Activated naive CD8-positive, alpha-beta T cell (primary cell): ENCODE data around the gene BRD1.
"Not testable (repeated sequence)": the region's sequence is repeated elsewhere in the genome, so short reads cannot be mapped to it uniquely, and the experiment has no call there.

ENCODE experiments used
- H3K27ac Mint-ChIP-seq: one replicate; pipeline ENCODE4 v1.8.0; 2021; ENCODE audit warnings: mixed read lengths
- H3K27me3 Mint-ChIP-seq: one replicate; pipeline ENCODE4 v1.8.0; 2021; ENCODE audit warnings: mixed read lengths
- H3K36me3 Mint-ChIP-seq: one replicate; pipeline ENCODE4 v1.8.0; 2021; ENCODE audit warnings: mixed read lengths
- H3K4me1 Mint-ChIP-seq: one replicate; pipeline ENCODE4 v1.8.0; 2021; ENCODE audit warnings: low read depth, mixed read lengths
- H3K4me3 Mint-ChIP-seq: one replicate; pipeline ENCODE4 v1.8.0; 2021; ENCODE audit warnings: mild to moderate bottlenecking, mixed read lengths
- H3K9me3 Mint-ChIP-seq: one replicate; pipeline ENCODE4 v1.8.0; 2021; ENCODE audit warnings: low read depth, mixed read lengths

BRD1 gene

DNA sequence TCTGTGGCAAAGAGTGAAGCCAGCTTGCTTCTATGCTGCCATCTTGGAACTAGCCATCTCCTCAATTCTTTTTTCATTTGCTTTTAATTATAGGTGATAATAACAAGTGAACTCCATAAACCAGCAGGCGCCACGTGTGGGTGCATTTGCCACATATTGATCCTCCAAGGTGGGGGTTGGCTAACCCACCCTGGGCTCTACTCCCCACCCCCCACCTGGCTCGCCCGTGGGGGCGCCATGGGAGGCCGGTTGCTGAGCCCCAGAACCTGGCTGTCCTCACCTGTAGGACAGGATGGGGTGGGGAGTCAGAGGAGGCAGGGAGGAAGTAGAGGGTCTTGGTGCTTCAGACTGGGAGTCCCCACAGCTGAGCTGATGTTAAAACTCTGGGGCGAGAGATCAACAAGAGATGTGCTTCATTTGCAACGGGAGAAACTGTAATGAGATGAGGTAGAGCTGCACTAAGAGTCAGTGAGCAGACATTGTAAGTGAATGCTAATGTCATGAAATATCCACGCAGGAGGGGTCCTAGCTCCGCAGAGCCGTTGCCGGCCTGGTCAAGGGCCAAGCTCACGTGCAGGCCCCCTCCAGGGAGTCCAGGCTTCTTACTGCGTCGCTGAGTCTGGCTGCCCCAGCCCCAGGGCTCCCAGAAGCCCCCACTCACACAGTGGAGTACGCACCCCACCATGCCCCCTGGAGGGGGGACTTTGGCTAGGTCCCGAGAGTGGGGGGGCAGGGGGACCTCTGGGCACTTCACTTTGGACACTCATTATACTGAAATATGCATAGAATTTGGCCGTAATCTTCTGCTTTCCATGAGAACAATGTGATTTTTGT is 59.4 kb downstream of the BRD1 start:
- H3K36me3 Mint-ChIP-seq = peaks cover 5% of the 10 kb centered on the region
- H3K27ac Mint-ChIP-seq = no peak overlapping the region
- H3K4me3 Mint-ChIP-seq = no peak overlapping the region
- peaks cover 5% of the 10 kb centered on the region for H3K9me3 Mint-ChIP-seq
- H3K4me1 Mint-ChIP-seq = peaks cover 11% of the 10 kb centered on the region
- no peaks in the 10 kb centered on the region for H3K27me3 Mint-ChIP-seq

DNA sequence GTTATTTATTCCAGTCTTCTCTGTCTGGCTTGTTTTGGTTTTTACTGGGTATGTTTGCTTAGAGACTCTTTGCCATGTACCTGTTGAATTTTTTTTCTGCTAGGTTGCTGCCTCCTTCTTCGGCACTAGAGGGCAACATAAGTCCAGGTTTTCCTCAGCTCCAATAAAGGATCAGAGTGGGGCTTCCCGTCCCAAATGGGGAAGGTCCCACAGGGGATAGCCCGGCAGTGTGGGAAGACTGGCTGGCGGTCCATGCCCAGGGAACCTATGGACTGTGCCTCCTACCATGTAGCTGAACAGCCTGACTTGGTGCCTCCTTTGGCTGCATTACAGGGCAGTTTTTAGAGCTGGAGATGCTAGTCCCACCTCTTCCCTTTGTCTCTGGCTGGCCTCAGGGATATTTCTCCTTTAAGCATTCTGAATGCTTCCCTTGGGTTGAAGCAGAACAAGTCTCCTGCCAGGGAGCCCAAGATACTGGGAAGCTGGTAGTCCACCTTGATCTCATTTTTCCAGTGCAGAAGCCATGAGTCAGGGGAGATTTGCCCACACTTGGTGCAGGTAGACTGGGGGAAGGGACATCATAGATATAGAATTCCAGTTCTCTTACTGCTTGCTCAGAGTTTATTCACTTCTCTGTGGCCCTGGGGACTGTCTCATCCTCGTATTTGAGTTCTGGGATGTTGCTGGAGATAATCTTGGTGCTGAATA is 60.2 kb downstream of the BRD1 start:
- Mint-ChIP-seq H3K4me3 (no peak overlapping the region), H3K27ac (no peak overlapping the region), H3K4me1 (peaks cover 5% of the 10 kb centered on the region)

DNA sequence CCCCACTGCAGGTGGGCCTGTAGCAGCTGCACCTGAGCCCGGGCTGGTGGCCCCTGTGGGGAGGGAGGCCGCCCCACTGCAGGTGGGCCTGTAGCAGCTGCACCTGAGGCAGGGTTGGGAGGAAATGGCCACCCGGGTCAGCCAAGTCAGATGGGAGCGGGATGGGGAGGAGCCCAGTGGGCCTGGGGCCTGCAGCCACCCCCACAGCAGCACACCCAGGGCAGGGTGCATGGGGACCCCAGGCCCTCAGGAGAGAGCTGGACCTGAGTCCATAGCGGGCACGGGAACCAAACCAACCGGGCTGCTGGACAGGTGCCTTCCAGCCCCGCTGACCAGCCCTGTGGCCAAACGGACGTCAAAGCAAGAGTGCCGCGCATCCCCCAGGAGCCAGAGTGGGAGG is 61.7 kb downstream of the BRD1 start:
- Mint-ChIP-seq H3K36me3 (peaks cover 5% of the 10 kb centered on the region), H3K4me1 (peaks cover 10% of the 10 kb centered on the region), H3K27me3 (no peaks in the 10 kb centered on the region), H3K4me3 (no peak overlapping the region), H3K27ac (no peak overlapping the region), H3K9me3 (peaks cover 5% of the 10 kb centered on the region)

More for the DNA sequence above, 60.2 kb downstream of the BRD1 start:
- Mint-ChIP-seq H3K27me3 (no peaks in the 10 kb centered on the region), H3K9me3 (peaks cover 5% of the 10 kb centered on the region), H3K36me3 (peaks cover 5% of the 10 kb centered on the region)

GRCh38 chr22:49765091-49765771 is 62.4 kb downstream of the BRD1 start:
- no peak overlapping the region for H3K27ac Mint-ChIP-seq
- peaks cover 12% of the 10 kb centered on the region for H3K4me1 Mint-ChIP-seq
- H3K36me3 Mint-ChIP-seq = peaks cover 5% of the 10 kb centered on the region
- H3K4me3 Mint-ChIP-seq = no peak overlapping the region
- peaks cover 5% of the 10 kb centered on the region for H3K9me3 Mint-ChIP-seq
- no peaks in the 10 kb centered on the region for H3K27me3 Mint-ChIP-seq

- Mint-ChIP-seq H3K27ac (no peak overlapping the region), H3K9me3 (peaks cover 5% of the 10 kb centered on the region), H3K4me3 (no peak overlapping the region), H3K27me3 (no peaks in the 10 kb centered on the region), H3K4me1 (peaks cover 12% of the 10 kb centered on the region), H3K36me3 (peaks cover 5% of the 10 kb centered on the region)
Measured at GRCh38 chr22:49764127-49764581, 63.5 kb downstream of the BRD1 start.

DNA sequence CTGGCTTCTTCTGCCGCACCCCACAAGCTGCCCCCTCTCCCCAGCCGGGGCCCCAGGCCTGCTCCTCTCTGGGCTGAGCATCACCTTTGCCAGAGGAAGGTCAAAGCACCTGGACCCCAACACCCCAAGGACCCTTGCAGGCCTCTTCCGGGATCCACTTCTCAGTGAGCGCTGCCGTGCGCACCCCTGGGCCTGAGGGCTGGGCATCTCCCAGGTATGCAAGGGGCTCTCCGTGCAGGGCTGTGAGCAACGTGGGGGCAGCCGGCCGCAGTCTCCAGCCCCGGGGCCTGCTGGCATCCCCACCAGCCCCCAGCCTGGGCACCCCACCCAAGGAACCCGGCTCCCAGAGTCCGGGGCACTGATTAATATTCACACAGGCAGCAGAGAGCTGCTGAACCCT is 64.0 kb downstream of the BRD1 start:
- Mint-ChIP-seq H3K4me3 (no peak overlapping the region), H3K27me3 (no peaks in the 10 kb centered on the region), H3K9me3 (peaks cover 5% of the 10 kb centered on the region), H3K36me3 (peaks cover 5% of the 10 kb centered on the region), H3K4me1 (peaks cover 12% of the 10 kb centered on the region), H3K27ac (no peak overlapping the region)

GRCh38 chr22:49763138-49763537 is 64.5 kb downstream of the BRD1 start:
- Mint-ChIP-seq H3K27ac (no peak overlapping the region), H3K27me3 (no peaks in the 10 kb centered on the region), H3K9me3 (peaks cover 5% of the 10 kb centered on the region), H3K4me3 (no peak overlapping the region), H3K4me1 (peaks cover 12% of the 10 kb centered on the region), H3K36me3 (peaks cover 5% of the 10 kb centered on the region)

GRCh38 chr22:49762571-49762970 is 65.1 kb downstream of the BRD1 start:
- peaks cover 12% of the 10 kb centered on the region for H3K4me1 Mint-ChIP-seq
- H3K27ac Mint-ChIP-seq, H3K36me3 Mint-ChIP-seq, H3K9me3 Mint-ChIP-seq, H3K4me3 Mint-ChIP-seq, H3K27me3 Mint-ChIP-seq: not testable (repeated sequence)

DNA sequence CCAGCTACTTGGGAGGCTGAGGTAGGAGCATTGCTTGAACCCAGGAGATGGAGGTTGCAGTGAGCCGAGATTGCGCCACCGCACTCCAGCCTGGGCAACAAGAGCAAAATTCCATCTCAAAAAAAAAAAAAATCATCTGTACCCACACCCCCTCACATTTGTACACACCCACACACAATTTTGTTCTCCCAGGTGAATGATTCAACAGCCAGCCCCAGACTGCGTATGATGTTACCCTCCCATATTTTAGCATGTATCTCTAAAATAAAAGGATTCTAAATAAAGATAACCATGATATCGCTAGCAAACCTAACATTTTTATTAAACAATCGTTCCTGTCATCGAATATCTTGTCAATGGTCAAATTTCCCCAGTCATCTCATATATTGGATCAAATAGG is 65.8 kb downstream of the BRD1 start:
- H3K4me3 Mint-ChIP-seq = no peak overlapping the region
- H3K9me3 Mint-ChIP-seq = no peaks in the 10 kb centered on the region
- peaks cover 12% of the 10 kb centered on the region for H3K4me1 Mint-ChIP-seq
- peaks cover 2% of the 10 kb centered on the region for H3K36me3 Mint-ChIP-seq
- no peak overlapping the region for H3K27ac Mint-ChIP-seq
- H3K27me3 Mint-ChIP-seq = no peaks in the 10 kb centered on the region

DNA sequence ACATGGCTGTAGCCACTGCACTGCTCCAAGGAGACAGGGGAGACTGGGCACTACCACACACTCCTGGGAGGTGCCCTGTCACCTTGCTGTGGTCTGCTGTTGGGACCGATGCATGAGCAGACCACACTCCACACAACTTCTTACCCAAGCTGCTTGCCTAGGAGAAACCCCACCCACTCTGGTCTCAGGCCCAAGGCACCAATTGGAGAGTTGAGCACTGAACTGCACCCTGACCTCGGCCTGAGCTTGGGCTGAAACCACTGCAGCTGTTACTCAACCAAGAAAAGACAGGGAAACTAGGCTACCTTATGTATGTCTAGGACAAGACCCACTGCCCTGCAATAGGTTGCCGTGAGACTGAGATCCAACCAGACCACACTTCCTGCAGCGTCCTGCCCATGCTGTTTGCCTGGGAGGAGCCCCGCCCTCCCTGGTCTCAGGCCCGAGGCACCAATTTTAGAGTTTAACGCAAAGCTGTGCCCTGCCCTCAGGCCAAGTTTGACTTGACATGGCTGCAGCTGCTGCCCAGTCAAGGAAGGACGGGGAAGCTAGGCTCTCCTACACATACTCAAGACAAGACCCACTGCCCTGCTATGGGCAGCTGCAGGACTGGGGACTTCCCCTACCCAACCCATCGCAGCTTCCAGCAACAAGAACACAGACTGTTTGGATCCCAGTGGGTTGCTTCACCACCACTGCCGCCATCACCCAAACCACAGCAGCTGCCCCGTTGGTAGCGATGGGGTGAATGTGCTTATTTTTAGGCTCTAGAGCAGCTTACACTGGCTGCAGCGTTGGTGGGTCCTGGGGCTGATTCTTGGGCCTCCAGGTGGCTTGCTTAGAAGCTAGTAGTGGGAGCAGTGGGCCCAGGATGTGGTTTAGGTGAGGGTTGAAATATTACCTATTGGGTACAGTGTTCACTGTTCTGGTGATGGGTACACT is 66.8 kb downstream of the BRD1 start:
- Mint-ChIP-seq H3K27me3 (no peaks in the 10 kb centered on the region), H3K27ac (no peak overlapping the region), H3K9me3 (no peaks in the 10 kb centered on the region), H3K36me3 (no peaks in the 10 kb centered on the region), H3K4me1 (peaks cover 12% of the 10 kb centered on the region), H3K4me3 (no peak overlapping the region)

GRCh38 chr22:49760280-49760629 is 67.4 kb downstream of the BRD1 start:
- Mint-ChIP-seq H3K27ac (no peak overlapping the region), H3K4me3 (no peak overlapping the region), H3K36me3 (no peaks in the 10 kb centered on the region), H3K27me3 (no peaks in the 10 kb centered on the region), H3K9me3 (no peaks in the 10 kb centered on the region), H3K4me1 (peaks cover 12% of the 10 kb centered on the region)

DNA sequence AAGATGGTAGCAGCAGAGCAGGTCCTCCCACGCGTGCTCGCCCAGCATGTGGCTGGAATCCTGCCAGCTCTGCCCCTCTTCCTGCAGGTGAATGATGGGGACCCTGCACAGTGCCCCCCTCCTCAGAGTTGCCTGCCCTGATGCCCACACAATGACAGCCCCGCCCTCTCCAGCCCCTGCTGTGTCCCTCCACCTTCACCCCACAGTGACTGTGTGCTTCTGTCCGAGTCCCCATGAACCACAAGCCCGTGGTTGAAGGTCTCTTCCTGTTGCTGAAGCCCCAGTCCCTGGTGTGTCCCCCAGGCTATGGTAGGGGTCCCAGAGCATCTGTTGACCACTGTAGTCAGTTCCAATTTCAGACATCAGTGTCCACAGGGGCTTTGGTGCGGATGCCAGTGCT is 71.0 kb downstream of the BRD1 start:
- Mint-ChIP-seq H3K27ac (no peak overlapping the region), H3K4me3 (no peak overlapping the region), H3K27me3 (no peaks in the 10 kb centered on the region), H3K4me1 (peaks cover 8% of the 10 kb centered on the region), H3K36me3 (no peaks in the 10 kb centered on the region), H3K9me3 (no peaks in the 10 kb centered on the region)

DNA sequence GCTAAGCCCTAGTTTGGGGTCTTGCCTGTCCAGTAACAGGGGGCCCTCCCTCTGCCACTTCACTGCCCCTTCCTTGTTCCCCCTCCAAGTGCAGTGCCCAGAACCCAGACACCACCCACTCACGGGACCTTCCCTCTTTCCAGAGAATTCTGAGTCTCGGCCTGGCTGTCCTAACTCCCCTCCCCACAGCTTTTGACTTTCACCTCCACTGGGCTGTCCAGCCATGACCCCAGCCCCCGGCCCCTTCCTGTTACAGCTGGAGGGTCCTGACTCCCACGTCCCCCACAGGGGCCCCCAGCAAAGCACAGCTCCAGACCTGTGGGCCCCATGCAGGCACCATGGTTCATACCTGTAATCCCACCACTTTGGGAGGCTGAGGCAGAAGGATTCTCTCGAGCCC is 71.5 kb downstream of the BRD1 start:
- no peak overlapping the region for H3K27ac Mint-ChIP-seq
- H3K9me3 Mint-ChIP-seq = no peaks in the 10 kb centered on the region
- H3K36me3 Mint-ChIP-seq = no peaks in the 10 kb centered on the region
- H3K4me1 Mint-ChIP-seq = peaks cover 6% of the 10 kb centered on the region
- H3K4me3 Mint-ChIP-seq = no peak overlapping the region
- H3K27me3 Mint-ChIP-seq = no peaks in the 10 kb centered on the region

DNA sequence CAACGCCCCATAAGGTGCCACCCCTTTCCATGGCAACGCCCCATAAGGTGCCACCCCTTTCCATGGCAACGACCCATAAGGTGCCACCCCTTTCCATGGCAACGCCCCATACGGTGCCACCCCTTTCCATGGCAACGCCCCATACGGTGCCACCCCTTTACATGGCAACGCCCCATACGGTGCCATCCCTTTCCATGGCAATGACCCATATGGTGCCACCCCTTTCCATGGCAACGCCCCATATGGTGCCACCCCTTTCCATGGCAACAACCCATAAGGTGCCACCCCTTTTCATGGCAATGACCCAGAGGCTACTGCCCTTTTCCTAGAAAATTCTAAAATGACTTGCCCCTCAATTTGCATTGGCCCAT is 72.1 kb downstream of the BRD1 start:
- no peaks in the 10 kb centered on the region for H3K36me3 Mint-ChIP-seq
- no peak overlapping the region for H3K27ac Mint-ChIP-seq
- no peaks in the 10 kb centered on the region for H3K27me3 Mint-ChIP-seq
- H3K4me1 Mint-ChIP-seq = peaks cover under 1% of the 10 kb centered on the region
- no peaks in the 10 kb centered on the region for H3K9me3 Mint-ChIP-seq
- H3K4me3 Mint-ChIP-seq = no peak overlapping the region
